Measurements from ENCODE around the gene PACRG. TPM values are rescaled to one million over a fixed set of nuclear protein-coding genes. Genes with fewer than 3 reads are reported as not detected.

The PACRG gene
- total RNA-seq, 2 experiments from 2014 or later = not detected

- H3K27ac ChIP-seq (ENCODE audit: low read depth, low read length, poor library complexity, severe bottlenecking) = no peak overlapping the region
- no peaks in the 10 kb centered on the region for H3K4me1 ChIP-seq (ENCODE audit: insufficient read depth, low read length, poor library complexity, severe bottlenecking)
- H2AFZ ChIP-seq (ENCODE audit: low read length) = no peak overlapping the region
- ChIA-PET POLR2A (no interaction called here), CTCF (ENCODE audit: unreplicated experiment) (no interaction called here)
- H3K4me3 ChIP-seq (ENCODE audit: low read depth, low read length, poor library complexity, severe bottlenecking) = no peak overlapping the region
- intact Hi-C loops (cut with micrococcal nuclease; ENCODE audit: unreplicated experiment) = no loop called here
- H4K20me1 ChIP-seq (ENCODE audit: insufficient read depth, low read length) = no peaks in the 10 kb centered on the region
- no peaks in the 10 kb centered on the region for H3K9me3 ChIP-seq (ENCODE audit: low read length)
- no peaks in the 10 kb centered on the region for H3K9me2 ChIP-seq (ENCODE audit: insufficient read depth, low read length)
- no TSS peak for BruUV-seq (replicated peaks)
- no peaks in the 10 kb centered on the region for H3K36me3 ChIP-seq (ENCODE audit: insufficient read depth, low read length)
- H3K4me2 ChIP-seq (ENCODE audit: low read length) = no peak overlapping the region
- no peaks in the 10 kb centered on the region for H3K79me2 ChIP-seq (ENCODE audit: insufficient read depth, low read depth, low read length)
- no peak for TF ChIP-seq CTCF (conservative IDR thresholded peaks at IDR 0.05; ENCODE audit: low read length)
- TF ChIP-seq EZH2phosphoT487 (IDR thresholded peaks at IDR 0.05; ENCODE audit: borderline replicate concordance, low read depth, low read length) = no peak
- DNase-seq (ENCODE audit: low spot score) = no peak
These were observed 581.1 kb downstream of the PACRG start for GRCh38 chr6:163308629-163309440.

GRCh38 chr6:163309491-163310026 lies 581.8 kb downstream of the PACRG start:
- no peak for DNase-seq (ENCODE audit: low spot score)
- TF ChIP-seq EZH2phosphoT487 (IDR thresholded peaks at IDR 0.05; ENCODE audit: borderline replicate concordance, low read depth, low read length) (no peak), CTCF (conservative IDR thresholded peaks at IDR 0.05; ENCODE audit: low read length) (no peak)
- POLR2A ChIA-PET = no interaction called here
- no TSS peak for BruUV-seq (replicated peaks)
- H3K79me2 ChIP-seq (ENCODE audit: insufficient read depth, low read depth, low read length) = no peaks in the 10 kb centered on the region
- no peaks in the 10 kb centered on the region for H3K9me3 ChIP-seq (ENCODE audit: low read length)
- CTCF ChIA-PET (ENCODE audit: unreplicated experiment) = no interaction called here
- H3K27ac ChIP-seq (ENCODE audit: low read depth, low read length, poor library complexity, severe bottlenecking) = no peak overlapping the region
- no peaks in the 10 kb centered on the region for H3K36me3 ChIP-seq (ENCODE audit: insufficient read depth, low read length)
- H3K9me2 ChIP-seq (ENCODE audit: insufficient read depth, low read length) = no peaks in the 10 kb centered on the region
- no peak overlapping the region for H2AFZ ChIP-seq (ENCODE audit: low read length)
- no peaks in the 10 kb centered on the region for H4K20me1 ChIP-seq (ENCODE audit: insufficient read depth, low read length)
- no peak overlapping the region for H3K4me3 ChIP-seq (ENCODE audit: low read depth, low read length, poor library complexity, severe bottlenecking)
- intact Hi-C loops (cut with micrococcal nuclease; ENCODE audit: unreplicated experiment) = no loop called here
- H3K4me2 ChIP-seq (ENCODE audit: low read length) = no peak overlapping the region
- H3K4me1 ChIP-seq (ENCODE audit: insufficient read depth, low read length, poor library complexity, severe bottlenecking) = no peaks in the 10 kb centered on the region

Measured in OCI-LY7 (cell line).